SK-N-MC (cell line): ENCODE measurements around the gene PSMG4.

Experiments used
- EZH2 ChIP-seq: fragments of 200-600 bp; sonication (generic); IDR thresholded peaks from one replicate; pipeline ENCODE4 v1.6.1; 2017; ENCODE audit warnings: antibody characterized with exemption
- FOXP2 ChIP-seq: optimal IDR thresholded peaks from 2 replicates; pipeline ENCODE3; 2011; ENCODE audit warnings: mild to moderate bottlenecking, moderate library complexity; ENCODE audit not compliant: insufficient read depth; ENCODE audit errors: extremely low read length, control extremely low read depth
- POLR2AphosphoS5 ChIP-seq: IDR thresholded peaks from 2 replicates; pipeline ENCODE4 v1.6.1; 2012; ENCODE audit warnings: mild to moderate bottlenecking, low read depth, low read length, borderline replicate concordance

GRCh38 chr6:3218266-3218665, 40.5 kb upstream of the PSMG4 start:
- no peak for TF ChIP-seq POLR2AphosphoS5
- no peak for TF ChIP-seq EZH2
- TF ChIP-seq FOXP2, result no peak
